ENCODE data around the gene EPGN. TPM values are rescaled to one million over a fixed set of nuclear protein-coding genes. Genes with fewer than 3 reads are reported as not detected.

EPGN gene
- total RNA-seq, 4 donors from 2014 or later: not detected

DNA sequence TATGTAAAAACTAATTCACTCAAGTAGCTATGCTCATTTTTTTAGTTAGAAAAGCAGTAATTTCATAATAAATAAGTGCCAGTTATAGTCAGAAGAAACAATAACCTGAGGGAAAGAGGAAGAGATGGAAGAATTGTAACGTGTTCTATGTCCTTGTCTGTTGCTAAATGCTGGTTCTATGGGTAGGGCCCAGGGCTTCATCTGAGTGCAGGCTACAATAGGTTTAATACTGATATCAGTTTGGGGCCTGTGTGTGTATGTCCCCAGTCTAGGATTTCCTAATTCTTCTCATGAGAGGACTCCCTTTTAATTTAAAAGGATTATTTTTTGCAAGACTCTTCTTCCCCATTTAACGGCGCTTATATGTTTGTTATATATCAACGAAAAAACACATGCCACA, 53.4 kb downstream of the EPGN start:
- no peak for DNase-seq
- Histone ChIP-seq H3K27ac (no peak overlapping the region), H3K4me1 (peaks cover 0 to 14% of the 10 kb centered on the region in 2 donors), H3K9me3 (no peaks in the 10 kb centered on the region), H3K4me3 (replicated peaks in 1 of 3) (no peak overlapping the region), H3K27me3 (no peaks in the 10 kb centered on the region), H3K36me3 (no peaks in the 10 kb centered on the region)
- intact Hi-C loops (cut with DNase I): no loop called here
- TF ChIP-seq CTCF (IDR thresholded peaks at IDR 0.05) (no peak), POLR2A (IDR thresholded peaks at IDR 0.05) (no peak)
- 70 to 83% methylated on average over 4 of the region's 4 CpGs for WGBS, 2 donors

DNA sequence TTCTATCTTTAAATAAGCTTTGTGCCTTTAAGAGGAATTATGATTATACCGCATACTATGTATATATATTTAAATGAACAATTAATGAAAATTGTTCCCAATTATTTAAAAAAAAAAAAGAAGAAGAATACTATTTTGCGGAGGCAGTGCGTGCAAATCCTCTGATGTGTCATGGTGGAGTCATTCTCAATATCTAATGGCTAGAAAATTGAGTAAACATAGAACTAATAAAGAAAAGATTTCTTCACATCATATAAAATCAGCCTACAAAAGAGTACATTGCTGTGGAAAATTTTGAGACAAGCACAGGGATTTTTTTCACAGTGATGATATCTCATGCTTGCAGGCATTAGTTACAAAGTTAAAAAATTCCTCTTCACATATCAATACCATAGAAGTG, 54.1 kb downstream of the EPGN start:
- DNase-seq: no peak
- WGBS, 2 donors: 94 to 98% methylated on average over 3 of the region's 3 CpGs
- intact Hi-C loops (cut with DNase I): no loop called here
- H3K4me1 ChIP-seq: peaks cover 0 to 14% of the 10 kb centered on the region in 2 donors
- H3K27ac ChIP-seq: no peak overlapping the region
- no peak for TF ChIP-seq CTCF (IDR thresholded peaks at IDR 0.05)
- no peak for TF ChIP-seq POLR2A (IDR thresholded peaks at IDR 0.05)
- H3K27me3 ChIP-seq: no peaks in the 10 kb centered on the region
- no peaks in the 10 kb centered on the region for H3K9me3 ChIP-seq
- no peaks in the 10 kb centered on the region for H3K36me3 ChIP-seq
- no peak overlapping the region for H3K4me3 ChIP-seq (replicated peaks in 1 of 3)

DNA sequence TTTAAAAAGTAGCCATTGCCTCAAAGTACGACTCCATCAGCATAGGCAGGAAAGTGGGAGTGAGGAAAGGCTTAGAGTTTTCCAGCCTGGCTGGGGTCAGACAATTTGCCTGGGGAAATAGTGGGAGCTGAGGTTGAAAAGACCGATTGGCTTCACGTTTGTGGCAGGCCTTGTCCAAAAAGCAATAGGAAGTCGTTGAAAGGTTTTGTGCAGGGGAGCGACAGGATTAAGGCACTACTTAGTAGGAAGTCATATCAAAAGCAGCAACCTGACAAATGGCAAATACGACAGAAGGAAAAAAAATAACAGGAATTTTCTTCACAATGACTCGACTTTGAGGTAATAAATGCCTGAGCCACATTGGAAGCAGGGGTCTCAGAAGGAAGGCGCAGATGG, 56.0 kb downstream of the EPGN start:
- intact Hi-C loops (cut with DNase I): no loop called here
- Histone ChIP-seq H3K27ac (no peak overlapping the region), H3K36me3 (no peaks in the 10 kb centered on the region), H3K27me3 (no peaks in the 10 kb centered on the region), H3K9me3 (no peaks in the 10 kb centered on the region), H3K4me1 (peaks cover 0 to 14% of the 10 kb centered on the region in 2 donors), H3K4me3 (replicated peaks in 1 of 3) (no peak overlapping the region)
- TF ChIP-seq POLR2A (IDR thresholded peaks at IDR 0.05): no peak
- DNase-seq: no peak
- WGBS, 2 donors: 54 to 55% methylated on average over 8 of the region's 8 CpGs

DNA sequence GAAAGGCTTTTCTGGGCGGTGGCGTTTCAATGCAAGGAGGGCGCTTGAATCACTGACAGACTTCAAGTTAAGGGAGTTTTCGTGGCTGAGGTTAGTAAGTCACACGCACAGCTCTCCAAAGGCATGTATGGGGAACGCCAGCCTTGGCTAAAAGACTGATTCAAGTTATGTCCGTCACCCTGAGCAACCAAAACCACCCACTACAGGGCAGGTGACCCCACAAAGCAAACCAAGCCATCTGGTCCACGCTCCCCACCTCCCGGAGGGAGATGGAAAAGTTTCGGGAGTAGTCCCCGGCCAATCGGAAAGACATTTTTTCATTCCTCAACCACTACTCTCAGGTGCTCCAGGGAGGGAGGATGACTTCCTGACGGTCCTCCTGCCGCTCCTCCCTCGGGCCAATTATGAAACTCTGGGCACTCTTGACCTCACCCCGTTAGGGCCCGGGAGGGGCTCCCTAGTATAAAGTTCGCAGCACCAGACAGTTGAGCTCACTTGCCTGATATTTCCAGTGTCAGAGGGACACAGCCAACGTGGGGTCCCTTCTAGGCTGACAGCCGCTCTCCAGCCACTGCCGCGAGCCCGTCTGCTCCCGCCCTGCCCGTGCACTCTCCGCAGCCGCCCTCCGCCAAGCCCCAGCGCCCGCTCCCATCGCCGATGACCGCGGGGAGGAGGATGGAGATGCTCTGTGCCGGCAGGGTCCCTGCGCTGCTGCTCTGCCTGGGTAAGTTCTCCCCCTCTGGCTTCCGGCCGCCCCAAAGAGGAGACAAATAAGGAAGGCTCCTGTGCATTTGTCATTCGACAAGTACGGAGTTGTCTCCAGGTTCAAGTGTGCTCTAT, 56.6 kb downstream of the EPGN start, which contains the start of gene EREG:
EREG (plus strand) TSS at position 494 of the 840 bp plus-strand sequence; CDS start at position 658, 164 bp downstream.
- H3K4me3 ChIP-seq (replicated peaks in 1 of 3): peak within 1 kb of the TSS in 1 of 3 donors; percentile 6
- DNase-seq: peak; percentile 12 to 31
- 10 to 19% methylated on average over 19 to 34 of the region's 40 CpGs for WGBS, 2 donors
- intact Hi-C loops (cut with DNase I): no loop called here
- no peaks in the 10 kb centered on the region for H3K9me3 ChIP-seq
- TF ChIP-seq CTCF (IDR thresholded peaks at IDR 0.05) (no peak), POLR2A (IDR thresholded peaks at IDR 0.05) (no peak)
- H3K36me3 ChIP-seq: no peaks in the 10 kb centered on the region
- no peak within 1 kb of the TSS for H3K27ac ChIP-seq
- no peaks in the 10 kb centered on the region for H3K27me3 ChIP-seq
- peaks cover 0 to 14% of the 10 kb centered on the region in 2 donors for H3K4me1 ChIP-seq

- TF ChIP-seq CTCF (IDR thresholded peaks at IDR 0.05) (no peak), POLR2A (IDR thresholded peaks at IDR 0.05) (no peak)
- Histone ChIP-seq H3K27ac (no peak overlapping the region), H3K9me3 (no peaks in the 10 kb centered on the region), H3K27me3 (no peaks in the 10 kb centered on the region), H3K4me3 (replicated peaks in 1 of 3) (no peak overlapping the region), H3K36me3 (no peaks in the 10 kb centered on the region), H3K4me1 (peaks cover 0 to 14% of the 10 kb centered on the region in 2 donors)
- WGBS, 2 donors: 6 to 13% methylated on average over 11 of the region's 11 CpGs
- intact Hi-C loops (cut with DNase I): no loop called here
- peak; percentile 59 to 64 for DNase-seq
These were observed 57.5 kb downstream of the EPGN start for GRCh38 chr4:74365761-74366160.

Other genes starting within 250 kb of the EPGN start
- 1 to 10 TPM; 2.0 to 3.8 (median 2.5) TPM for gene CXCL2, start 209.3 kb upstream of the EPGN start, total RNA-seq
- gene MTHFD2L, start 150.4 kb upstream of the EPGN start, total RNA-seq: 10 to 100 TPM; 22.3 to 30.8 (median 27.0) TPM
- under 1 TPM in 3 of 4 donors, not detected in 1; under 0.01 to 0.13 (median under 0.01) TPM for gene EREG, start 56.7 kb downstream of the EPGN start, total RNA-seq
- 1 to 10 TPM in 2 of 4 donors, under 1 TPM in 2; 0.63 to 2.6 (median 1.2) TPM for gene AREG, start 136.7 kb downstream of the EPGN start, total RNA-seq